Left cardiac atrium (tissue), 4 donors: ENCODE data around the gene ATXN2. TPM values are rescaled to one million over a fixed set of nuclear protein-coding genes. Genes with fewer than 3 reads are reported as not detected.
"Not testable (repeated sequence)": the region's sequence is repeated elsewhere in the genome, so short reads cannot be mapped to it uniquely, and the experiment has no call there.

ENCODE experiments used
- ATAC-seq, 2 donors: fragments of 200-7000 bp; cut with Tn5 transposase; one replicate each; pipeline ENCODE4 v1.9.1; 2020; ENCODE audit warnings: mild to moderate bottlenecking in 2 of 2, moderate library complexity in 2 of 2
- DNase-seq: peaks from one replicate; pipeline ENCODE4 v3.0.0-alpha.2; 2020
- intact Hi-C, 2 donors: fragments of 100-400 bp; cut with DNase I; formaldehyde crosslinking; loops; one replicate each; pipeline versions ENCODE4 v1.14.1 to v1.15.1; 2022 to 2023
- total RNA-seq, 2 donors: library from RNA; stranded (reverse); fragmentation: NEBNext Ultra II Directional; extraction: Animal tissue kit (Norgen Biotek cat#: 25700); gene quantifications; one replicate each; pipeline ENCODE4 v1.2.1, GENCODE V29; 2021
- donor health status: DM: no; HTN: yes; CAD: no.
- donor health status: DM: no; HTN: yes; CAD: no; lungs with severe emphysema.
- donor health status: DM: yes; HTN: yes; CAD: no.
- donor health status: Dilated cardiomyopathy.

ATXN2 gene
- total RNA-seq, 2 donors from 2014 or later, result 43.7 to 54.0 TPM

DNA sequence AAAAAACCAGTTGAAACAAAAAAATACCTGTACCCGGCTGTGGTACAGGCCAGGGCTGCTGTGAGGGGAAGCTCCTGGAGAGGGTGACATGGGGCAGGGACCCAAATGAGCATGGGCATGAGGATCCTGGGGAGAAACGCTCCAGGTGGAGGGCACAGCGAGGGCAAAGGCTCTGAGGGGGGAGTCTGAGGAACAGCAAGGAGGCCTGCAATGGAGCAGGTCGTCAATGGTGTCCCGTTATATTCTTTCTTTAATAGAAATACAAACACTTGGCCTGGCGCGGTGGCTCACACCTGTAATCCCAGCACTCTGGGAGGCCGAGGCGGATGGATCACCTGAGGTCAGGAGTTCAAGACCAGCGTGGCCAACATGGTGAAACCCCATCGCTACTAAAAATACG lies 1.9 kb upstream of the ATXN2 start:
- DNase-seq, ATAC-seq, intact Hi-C loops: not testable (repeated sequence)

DNA sequence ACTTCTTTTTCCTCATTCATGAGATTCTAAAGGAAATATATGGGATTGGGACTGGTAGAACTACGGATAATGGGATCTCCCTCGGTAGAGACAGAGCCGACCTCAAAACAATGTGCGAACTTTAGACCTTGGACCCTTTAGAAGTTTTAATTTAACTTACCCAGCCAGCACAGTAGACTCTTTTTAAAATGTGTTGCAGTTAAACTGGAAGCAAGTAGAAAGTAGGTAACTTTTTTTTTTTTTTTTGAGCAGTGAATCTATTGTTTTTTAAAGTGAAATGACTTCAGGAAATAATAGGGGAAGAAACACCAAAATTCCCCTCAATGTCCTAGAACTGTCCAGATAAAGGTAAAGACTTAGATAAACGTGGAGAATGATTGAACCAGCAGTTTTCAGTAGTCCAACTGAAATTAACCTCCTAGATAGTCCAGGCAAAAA lies 1.1 kb upstream of the ATXN2 start:
- intact Hi-C loops, result no loop called here
- no peak for ATAC-seq
- DNase-seq, result no peak

DNA sequence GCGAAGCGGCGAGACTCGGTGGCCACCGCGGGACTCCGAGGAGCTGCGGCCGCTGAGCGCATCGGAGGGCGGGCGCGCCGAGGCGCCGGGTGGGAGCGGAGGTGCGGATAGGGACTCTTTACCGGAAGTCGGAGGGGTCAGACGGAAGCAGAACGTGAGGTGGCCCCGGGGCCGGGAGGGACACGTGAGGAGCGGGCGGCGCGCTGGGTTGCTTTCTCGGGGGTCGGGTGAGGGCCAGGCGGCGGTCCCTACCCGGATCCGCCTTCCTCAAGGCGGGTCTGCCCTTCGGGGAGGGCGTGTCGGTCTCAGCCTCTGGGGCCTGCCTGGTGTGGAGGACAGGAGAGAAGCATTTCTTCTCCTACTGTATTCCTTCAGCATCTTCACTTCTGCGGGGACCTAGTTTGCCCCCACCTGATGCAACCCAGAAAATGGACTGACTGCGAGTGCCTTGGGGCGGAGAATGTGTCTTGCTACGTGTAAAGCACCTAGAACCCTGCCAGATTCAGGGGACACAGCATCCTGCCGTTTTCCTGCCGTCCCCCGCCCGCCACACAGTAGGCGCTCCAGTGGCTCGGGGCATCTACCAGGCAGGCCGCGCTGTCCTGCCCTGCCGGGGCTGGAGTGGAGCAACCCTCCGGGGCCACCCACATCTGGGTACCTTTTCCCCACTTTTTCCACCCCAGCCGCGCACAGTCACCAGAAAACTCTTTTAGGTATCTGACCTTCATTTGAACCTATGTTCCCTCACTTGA lies 514 bp upstream of the ATXN2 start:
- DNase-seq, result peak; percentile 96
- peak; percentile 91 to 93 for ATAC-seq
- intact Hi-C loops, result no loop called here

DNA sequence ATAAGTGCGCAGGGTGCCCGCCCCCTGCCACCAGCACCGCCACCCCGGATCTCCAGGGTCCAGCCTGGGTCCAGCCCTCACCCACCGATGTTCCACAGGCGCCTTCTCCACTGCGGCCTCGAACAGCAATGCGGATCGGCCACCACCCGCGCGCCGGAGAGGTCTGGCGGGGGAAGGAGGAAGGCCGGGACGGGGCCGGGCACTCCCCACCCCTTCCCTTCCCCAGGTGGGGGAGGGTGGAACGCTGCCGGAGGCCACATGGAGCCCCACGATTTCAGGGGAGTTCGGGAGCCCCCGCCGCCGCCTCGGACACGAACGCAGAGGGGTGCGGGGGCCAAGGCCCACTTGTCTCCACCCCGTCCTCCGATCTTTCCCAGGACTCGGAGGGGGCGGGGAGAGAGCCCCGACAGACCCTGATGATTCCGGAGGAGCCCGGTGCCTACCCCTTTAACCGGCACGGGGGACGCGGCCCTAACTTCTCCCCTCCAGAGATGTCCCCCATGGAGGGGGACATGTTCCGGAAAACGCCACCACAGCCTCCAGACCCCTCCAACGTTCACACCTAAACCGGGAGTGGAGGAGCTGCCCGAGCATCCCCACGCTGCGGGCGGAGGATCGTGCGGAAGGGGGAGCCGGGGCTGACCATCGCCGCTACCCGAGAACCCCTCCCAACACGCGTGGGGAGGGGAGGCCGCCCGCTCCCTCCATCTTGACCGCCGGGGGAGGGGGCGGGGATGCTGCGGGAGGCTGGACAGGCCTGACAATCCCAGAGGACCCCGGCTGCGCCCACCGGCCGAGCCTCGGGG lies 1.1 kb downstream of the ATXN2 start:
- DNase-seq, result peak; percentile 61
- intact Hi-C loops, result no loop called here
- peak; percentile 43 to 62 for ATAC-seq

DNA sequence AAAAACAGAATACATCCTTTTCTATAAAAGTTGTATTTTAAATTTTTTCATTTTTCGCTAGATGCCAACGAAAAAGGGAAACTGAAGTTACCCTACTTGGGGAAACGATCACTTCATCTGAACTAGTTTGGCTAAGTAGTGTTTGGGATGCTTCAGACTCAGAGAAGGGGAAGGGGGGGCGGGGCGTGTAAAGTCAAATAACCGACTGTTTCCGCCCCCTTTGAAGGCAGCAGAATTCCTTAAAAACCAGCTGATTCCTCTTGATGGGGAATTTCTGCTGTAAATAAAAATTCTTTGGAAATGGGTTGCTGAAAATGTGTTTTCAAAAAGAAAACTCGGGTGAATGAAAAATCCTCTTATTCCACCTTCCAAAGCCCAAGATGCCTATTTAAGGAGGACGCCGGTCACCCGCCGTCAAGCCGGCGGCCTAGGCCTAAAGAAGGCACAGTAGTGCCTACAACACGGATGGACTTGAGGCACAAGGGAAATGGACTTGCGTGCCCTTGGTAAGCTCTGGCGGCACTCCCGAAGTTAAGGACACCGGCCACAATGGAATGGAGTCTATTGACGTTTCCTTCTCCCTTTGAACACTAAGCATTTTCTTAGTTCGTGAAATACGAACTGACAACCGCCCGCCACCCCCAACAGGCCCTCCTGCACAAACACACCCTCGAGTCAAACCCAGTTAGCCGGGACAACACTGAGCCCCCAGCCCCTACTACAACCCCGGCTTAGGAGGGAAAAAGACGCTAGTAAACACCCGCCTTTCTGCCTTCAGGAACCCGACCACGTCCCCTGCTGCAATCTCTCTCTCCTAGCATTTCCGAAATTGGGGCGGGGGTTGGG lies 1.9 kb downstream of the ATXN2 start:
- peak; percentile 45 for DNase-seq
- peak; percentile 26 to 32 for ATAC-seq
- intact Hi-C loops, result no loop called here

DNA sequence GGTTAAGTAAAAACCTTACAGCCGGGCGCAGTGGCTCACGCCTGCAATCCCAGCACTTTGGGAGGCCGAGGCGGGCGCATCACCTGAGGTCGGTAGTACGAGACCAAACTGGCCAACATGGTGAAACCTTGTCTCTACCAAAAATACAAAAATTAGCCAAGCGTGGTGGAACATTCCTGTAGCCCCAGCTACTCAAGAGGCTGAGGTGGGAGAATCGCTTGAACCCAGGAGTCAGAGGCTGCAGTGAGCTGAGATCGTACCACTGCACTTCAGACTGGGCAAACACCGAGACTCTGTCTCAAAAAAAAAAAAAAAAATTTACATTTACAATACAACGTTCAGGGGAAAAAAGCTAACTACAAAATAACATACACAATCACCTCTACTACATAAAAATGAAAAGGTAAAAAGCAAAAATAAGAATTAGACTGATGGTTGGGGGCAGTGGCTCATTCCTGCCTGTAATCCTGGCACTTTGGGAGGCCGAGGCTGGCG lies 3.7 kb downstream of the ATXN2 start:
- ATAC-seq, DNase-seq, intact Hi-C loops: not testable (repeated sequence)

DNA sequence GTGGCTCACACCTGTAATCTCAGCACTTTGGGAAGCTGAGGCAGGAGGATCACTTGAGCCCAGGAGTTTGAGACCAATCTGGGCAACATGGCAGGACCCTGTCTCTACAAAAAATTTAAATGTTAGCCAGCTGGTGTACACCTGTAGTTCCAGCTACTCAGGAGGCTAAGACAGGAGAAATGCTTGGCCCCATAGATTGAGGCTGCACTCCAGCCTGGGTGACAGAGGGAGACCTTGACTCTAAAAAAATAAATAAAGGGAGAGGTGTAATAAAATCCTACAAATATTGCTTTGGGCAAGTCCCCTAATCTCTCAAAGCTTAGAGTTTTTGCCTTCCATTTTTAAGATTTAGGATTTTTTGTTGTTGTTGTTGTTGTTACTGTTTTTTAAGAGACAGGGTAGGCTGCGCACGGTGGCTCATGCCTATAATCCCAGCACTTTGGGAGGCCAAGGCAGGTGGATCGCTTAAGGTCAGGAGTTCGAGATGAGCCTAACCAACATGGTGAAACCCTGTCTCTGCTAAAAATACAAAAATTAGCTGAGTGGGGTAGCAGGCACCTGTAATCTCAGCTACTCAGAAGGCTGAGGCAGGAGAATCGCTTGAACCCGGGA lies 7.6 kb downstream of the ATXN2 start:
- DNase-seq, ATAC-seq, intact Hi-C loops: not testable (repeated sequence)

DNA sequence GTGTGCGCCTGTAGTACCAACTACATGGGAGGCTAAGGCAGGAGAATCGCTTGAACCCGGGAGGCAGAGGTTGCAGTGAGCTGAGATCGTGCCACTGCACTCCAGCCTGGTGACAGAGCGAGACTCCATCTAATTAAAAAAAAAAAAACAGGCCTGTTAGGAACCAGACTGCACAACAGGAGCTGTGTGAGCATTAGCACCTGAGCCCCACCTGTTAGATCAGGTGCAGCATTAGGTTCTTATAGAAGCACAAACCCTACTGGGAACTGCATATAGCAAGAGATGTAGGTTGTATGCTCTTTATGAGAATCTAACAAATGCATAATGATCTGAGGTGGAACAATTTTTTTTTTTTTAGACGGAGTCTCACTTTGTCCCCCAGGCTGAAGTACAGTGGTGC lies 8.6 kb downstream of the ATXN2 start:
- DNase-seq, result no peak
- intact Hi-C loops, result no loop called here
- ATAC-seq, result no peak

DNA sequence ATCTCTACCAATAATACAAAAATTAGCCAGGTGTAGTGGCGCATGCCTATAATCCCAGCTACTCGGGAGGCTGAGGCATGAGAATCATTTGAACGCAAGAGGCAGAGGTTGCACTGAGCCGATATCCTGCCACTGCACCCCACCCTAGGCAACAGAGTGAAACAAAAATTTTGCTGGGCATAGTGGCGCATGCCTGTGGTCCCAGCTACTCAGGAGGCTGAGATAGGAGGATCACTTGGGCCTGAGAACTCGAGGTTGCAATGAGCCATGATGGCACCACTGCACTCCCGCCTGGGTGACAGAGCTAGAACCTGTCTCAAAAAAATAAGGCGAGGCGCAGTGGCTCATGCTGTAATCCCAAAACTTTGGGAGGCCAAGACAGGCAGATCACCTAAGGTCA lies 9.5 kb downstream of the ATXN2 start:
- intact Hi-C loops, result no loop called here
- DNase-seq (no peak), ATAC-seq (no peak)

DNA sequence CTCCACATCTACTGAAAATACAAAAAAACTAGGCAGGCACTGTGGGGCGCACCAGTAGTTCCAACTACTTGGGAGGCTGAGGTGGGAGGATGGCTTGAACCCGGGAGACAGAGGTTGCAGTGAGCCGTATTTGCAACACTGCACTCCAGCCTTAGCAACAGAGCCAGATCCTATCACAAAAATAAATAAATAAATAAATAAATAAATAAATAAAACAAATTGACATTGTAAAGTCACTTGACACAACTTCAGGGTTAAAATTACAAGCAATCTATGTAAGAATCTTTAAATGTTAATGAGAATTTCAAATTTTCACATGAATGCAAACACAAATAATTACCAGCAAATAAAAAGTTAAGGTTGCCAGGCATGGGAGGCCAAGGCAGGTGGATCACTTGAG lies 11.1 kb downstream of the ATXN2 start:
- ATAC-seq (no peak), DNase-seq (no peak)
- intact Hi-C loops, result no loop called here

DNA sequence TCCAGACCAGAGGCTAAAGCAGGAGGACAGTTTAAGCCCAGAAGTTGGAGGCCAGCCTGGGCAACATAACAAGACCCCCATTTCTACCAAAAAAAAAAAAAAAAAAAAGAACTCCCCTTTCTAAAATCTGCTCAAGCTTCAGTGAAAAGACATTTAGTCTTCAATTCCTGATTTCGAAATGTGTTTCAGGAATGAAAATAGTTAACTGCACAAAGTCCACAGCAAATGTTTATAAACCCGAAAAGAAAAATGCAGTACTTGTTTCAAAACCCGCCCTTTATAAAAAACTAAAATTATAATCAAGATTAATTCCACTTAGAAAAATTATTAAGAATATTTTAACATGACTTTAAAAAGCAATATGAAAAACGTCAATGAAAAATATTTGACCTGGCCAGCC lies 12.1 kb downstream of the ATXN2 start:
- ATAC-seq (no peak), DNase-seq (no peak)
- intact Hi-C loops, result no loop called here

DNA sequence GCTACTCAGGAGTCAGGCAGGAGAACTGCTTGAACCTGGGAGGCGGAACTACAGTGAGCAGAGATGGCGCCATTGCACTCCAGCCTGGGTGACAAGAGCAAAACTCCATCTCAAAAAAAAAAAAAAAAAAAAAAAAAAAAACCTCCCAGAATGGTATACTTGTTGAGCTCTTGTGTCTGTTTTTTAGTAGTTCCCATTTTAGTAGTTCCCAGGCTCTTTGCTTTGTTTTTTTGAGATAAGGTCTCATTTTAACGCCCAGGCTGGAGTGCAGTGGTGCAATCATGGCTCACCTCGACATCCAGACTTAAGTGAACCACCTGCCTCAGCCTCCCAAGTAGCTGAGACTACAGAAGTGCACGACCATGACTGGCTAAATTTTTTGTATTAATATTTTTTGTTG lies 13.4 kb downstream of the ATXN2 start:
- intact Hi-C loops, result no loop called here
- DNase-seq, result no peak
- ATAC-seq, result no peak

DNA sequence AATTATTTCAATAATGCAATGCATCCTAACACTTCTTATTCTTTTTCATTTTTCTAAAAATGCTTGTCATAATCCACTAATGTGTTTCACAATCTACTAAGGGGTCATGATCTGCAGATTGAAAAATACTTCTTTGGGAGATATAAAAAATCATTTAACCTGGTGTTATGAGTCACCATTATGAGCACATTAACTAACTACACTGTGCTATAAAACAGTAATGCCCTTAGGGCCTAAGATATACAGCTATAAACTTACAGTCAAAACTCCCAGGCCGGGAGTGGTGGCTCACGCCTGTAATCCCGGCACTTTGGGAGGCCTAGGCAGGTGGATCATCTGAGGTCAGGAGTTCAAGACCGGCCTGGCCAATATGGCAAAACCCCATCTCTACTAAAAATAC lies 14.2 kb downstream of the ATXN2 start:
- intact Hi-C loops, result no loop called here
- no peak for DNase-seq
- peak in 1 of 2 donors; percentile 42 for ATAC-seq

DNA sequence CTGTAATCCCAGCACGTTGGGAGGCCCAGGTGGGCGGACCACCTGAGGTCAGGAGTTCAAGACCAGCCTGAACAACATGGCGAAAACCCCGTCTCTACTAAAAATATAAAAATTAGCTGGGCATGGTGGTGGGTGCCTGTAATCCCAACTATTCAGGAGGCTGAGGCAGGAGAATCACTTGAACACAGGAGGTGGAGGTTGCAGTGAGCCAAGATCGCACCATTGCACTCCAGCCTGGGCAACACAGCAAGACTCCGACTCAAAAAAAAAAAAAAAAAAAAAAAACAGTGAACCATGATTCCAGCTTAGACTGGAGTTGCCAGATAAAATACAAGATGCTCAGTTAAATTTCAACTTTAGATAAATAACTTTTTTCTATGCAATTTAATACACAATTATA lies 15.6 kb downstream of the ATXN2 start:
- intact Hi-C loops, ATAC-seq, DNase-seq: not testable (repeated sequence)

DNA sequence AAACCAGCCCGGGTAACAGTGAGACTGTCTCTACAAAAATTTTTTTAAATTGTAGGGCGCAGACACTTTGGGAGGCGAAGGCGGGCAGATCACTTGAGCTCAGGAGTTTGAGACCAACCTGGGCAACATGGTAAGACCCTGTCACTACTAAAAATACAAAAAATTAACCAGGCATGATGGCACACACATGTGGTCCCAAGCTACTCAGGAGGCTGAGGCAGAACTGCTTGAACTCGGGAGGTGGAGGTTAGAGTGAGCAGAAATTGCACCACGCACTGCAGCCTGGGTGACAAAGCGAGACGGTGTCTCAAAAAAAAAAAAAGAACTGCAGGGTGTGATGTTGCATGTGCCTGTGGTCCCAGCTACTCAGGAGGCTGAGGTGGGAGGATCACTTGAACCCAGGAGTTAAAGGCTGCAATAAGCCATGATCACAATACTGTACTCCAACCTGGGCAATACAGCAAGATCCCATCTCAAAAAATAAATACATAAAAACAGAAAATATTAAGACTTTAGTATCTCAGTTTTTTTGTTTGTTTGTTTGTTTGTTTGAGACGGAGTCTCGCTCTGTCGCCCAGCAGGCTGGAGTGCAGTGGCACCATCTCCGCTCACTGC lies 16.9 kb downstream of the ATXN2 start:
- DNase-seq (no peak), ATAC-seq (no peak)
- intact Hi-C loops, result no loop called here

DNA sequence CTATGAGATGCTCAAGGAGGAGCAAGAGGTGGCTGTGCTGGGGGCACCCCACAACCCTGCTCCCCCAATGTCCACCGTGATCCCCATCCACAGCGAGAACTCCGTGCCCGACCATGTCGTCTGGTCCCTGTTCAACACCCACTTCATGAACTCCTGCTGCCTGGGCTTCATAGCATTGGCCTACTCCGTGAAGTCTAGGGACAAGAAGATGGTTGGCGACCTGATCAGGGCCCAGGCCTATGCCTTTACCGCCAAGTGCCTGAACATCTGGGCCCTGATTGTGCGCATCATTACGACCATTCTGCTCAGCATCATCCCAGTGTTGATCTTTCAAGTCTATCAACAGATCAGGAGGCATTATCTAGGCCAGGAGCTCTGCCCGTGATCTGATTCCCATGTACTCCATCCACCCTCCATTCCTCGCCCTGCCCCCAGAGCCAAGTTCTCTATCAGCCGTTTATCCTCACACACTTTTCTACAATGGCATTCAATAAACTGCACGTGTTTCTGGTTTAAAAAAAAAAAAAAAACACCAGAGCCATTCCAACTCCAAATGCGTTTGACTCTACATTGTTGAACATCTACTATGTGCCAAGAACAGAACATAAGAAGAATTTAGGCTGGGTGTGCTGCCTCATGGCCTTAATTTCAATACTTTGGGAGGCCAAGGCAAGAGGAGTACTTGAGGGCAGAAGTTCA lies 17.5 kb downstream of the ATXN2 start:
- intact Hi-C loops, result no loop called here
- no peak for DNase-seq
- no peak for ATAC-seq

DNA sequence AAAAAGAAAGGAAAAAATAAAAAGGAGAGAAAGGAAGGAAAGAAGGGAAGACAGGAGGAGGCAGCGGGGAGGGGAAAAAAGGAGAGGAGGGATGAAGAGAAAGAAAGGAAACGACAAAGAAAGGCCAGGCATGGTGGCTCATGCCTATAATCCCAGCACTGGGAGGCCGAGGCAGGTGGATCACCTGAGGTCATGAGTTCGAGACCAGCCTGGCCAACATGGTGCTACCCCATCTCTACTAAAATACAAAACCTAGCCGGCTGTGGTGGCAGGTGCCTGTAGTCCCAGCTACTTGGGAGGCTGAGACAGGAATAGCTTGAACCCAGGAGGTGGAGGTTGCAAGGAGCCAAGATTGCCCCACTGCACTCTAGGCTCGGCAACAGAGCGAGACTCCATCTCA lies 18.4 kb downstream of the ATXN2 start:
- intact Hi-C loops, result no loop called here
- ATAC-seq, result no peak
- no peak for DNase-seq

DNA sequence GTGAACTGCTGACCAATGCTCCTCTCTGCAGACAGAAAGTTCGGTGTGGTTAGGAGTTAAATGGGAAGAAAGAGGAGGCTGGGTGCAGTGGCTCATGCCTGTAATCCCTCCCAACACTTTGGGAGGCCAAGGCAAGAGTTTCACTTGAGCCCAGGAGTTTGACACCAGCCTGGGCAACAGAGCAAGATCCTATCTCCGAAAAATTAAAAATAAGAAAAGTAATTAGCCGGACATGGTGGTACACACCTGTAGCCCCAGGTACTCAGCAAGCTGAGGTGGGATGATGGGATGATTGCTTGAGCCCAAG lies 19.0 kb downstream of the ATXN2 start:
- no peak for DNase-seq
- intact Hi-C loops, result no loop called here
- ATAC-seq, result no peak
